Melanocyte of skin (primary cell): ENCODE results near the gene GBA2. TPM values are rescaled to one million over a fixed set of nuclear protein-coding genes. Genes with fewer than 3 reads are reported as not detected.

Source experiments
- small RNA-seq, 2 donors: library from RNA; depleted of rRNA; stranded (forward); fragments of <200 nt; gene quantifications; one replicate each; pipeline ENCODE3, GENCODE V24; 2012
- total RNA-seq, 2 donors: library from RNA; depleted of rRNA; stranded (reverse); fragments of >200 nt; gene quantifications; 2 replicates each; pipeline ENCODE4 v1.2.3, GENCODE V29; 2012

The GBA2 gene
- total RNA-seq: 10 to 100 TPM; 37.3 to 41.3 TPM

GRCh38 chr9:35748858-35749514 lies at the start of gene GBA2, which contains the start of gene RGP1:
TSS of gene GBA2 (minus strand) at chr9:35749228. CDS start at chr9:35748704, 524 bp downstream.
TSS of gene RGP1 (plus strand) at chr9:35749287. CDS start at chr9:35749756, 469 bp downstream.

GRCh38 chr9:35791297-35791921 lies 42.4 kb upstream of the GBA2 start, which contains the start of gene NPR2:
TSS of gene NPR2 (plus strand) at chr9:35791591. CDS start at chr9:35792409, 818 bp downstream.

GRCh38 chr9:35754264-35754663 lies 5.2 kb upstream of the GBA2 start, which contains the start of gene MSMP:
TSS of gene MSMP (minus strand) at chr9:35754276. CDS start at chr9:35754129, 147 bp downstream.

GRCh38 chr9:35732185-35732799 lies 16.7 kb downstream of the GBA2 start, which contains the start of the genes CREB3 and TLN1:
TSS of gene CREB3 (plus strand) at chr9:35732666. CDS start at chr9:35732773, 107 bp downstream.
TSS of gene TLN1 (minus strand) at chr9:35732195. CDS start at chr9:35725694, 6,501 bp downstream.

GRCh38 chr9:35689542-35690293 lies 59.3 kb downstream of the GBA2 start, which contains the start of gene TPM2:
TSS of gene TPM2 (minus strand) at chr9:35689925. CDS start at chr9:35689817, 108 bp downstream.

Small RNAs within 50 kb of the gene (small RNA-seq; reads per million reads assigned to genes)
- 1.1 to 1.6 reads per million in 2 donors for gene MIR6853

Other genes with a start within 250 kb of the GBA2 start
- 10 to 100 TPM in 1 of 2 donors, 1 to 10 TPM in 1; 9.3 to 10.3 TPM for gene TESK1, start 144.0 kb downstream of the GBA2 start, total RNA-seq
- 1 to 10 TPM in 1 of 2 donors, under 1 TPM in 1; 0.33 to 1.0 TPM for gene CD72, start 130.8 kb downstream of the GBA2 start, total RNA-seq
- not detected for gene SIT1, start 98.3 kb downstream of the GBA2 start, total RNA-seq
- gene RMRP, start 91.2 kb downstream of the GBA2 start, total RNA-seq: over 10,000 TPM; 172,345 to 336,493 TPM
- 10 to 100 TPM in 1 of 2 donors, 1 to 10 TPM in 1; 9.3 to 11.4 TPM for gene CCDC107, start 90.9 kb downstream of the GBA2 start, total RNA-seq
- gene ARHGEF39, start 84.0 kb downstream of the GBA2 start, total RNA-seq: 1 to 10 TPM; 1.7 to 7.0 TPM
- gene CA9, start 75.3 kb downstream of the GBA2 start, total RNA-seq: not detected
- 10 to 100 TPM in 1 of 2 donors, 1 to 10 TPM in 1; 4.5 to 34.0 TPM for gene TPM2, start 59.3 kb downstream of the GBA2 start, total RNA-seq
- gene TLN1, start 17.0 kb downstream of the GBA2 start, total RNA-seq: 100 to 1,000 TPM; 135 to 143 TPM
- gene CREB3, start 16.6 kb downstream of the GBA2 start, total RNA-seq: 10 to 100 TPM; 46.5 to 48.6 TPM
- 10 to 100 TPM; 13.0 to 16.2 TPM for gene RGP1, start 59 bp upstream of the GBA2 start, total RNA-seq
- gene MSMP, start 5.0 kb upstream of the GBA2 start, total RNA-seq: not detected
- 10 to 100 TPM; 10.7 to 17.3 TPM for gene NPR2, start 42.4 kb upstream of the GBA2 start, total RNA-seq
- 1 to 10 TPM in 1 of 2 donors, under 1 TPM in 1; 0.67 to 1.0 TPM for gene SPAG8, start 63.0 kb upstream of the GBA2 start, total RNA-seq
- 10 to 100 TPM; 31.6 to 41.6 TPM for gene HINT2, start 65.8 kb upstream of the GBA2 start, total RNA-seq
- not detected for gene FAM221B, start 79.5 kb upstream of the GBA2 start, total RNA-seq
- gene TMEM8B, start 80.0 kb upstream of the GBA2 start, total RNA-seq: 1 to 10 TPM in 1 of 2 donors, under 1 TPM in 1; 0.33 to 1.7 TPM
- not detected for gene OR13J1, start 121.2 kb upstream of the GBA2 start, total RNA-seq
- gene HRCT1, start 157.0 kb upstream of the GBA2 start, total RNA-seq: under 1 TPM in 1 of 2 donors, not detected in 1; 0.33 TPM
- gene SPAAR, start 160.3 kb upstream of the GBA2 start, total RNA-seq: under 1 TPM in 1 of 2 donors, not detected in 1; 0.34 TPM
- not detected for gene OR2S2, start 208.9 kb upstream of the GBA2 start, total RNA-seq